MM.1S (cell line): ENCODE measurements around the gene SGMS1.

Source experiments
- CTCF ChIP-seq: fragments of 300-600 bp; sonication (generic); IDR thresholded peaks from 2 replicates; pipeline ENCODE4 v1.5.1; 2016; ENCODE audit warnings: antibody characterized with exemption, low read length, mixed read lengths
- EZH2 ChIP-seq: fragments of 300-600 bp; sonication (generic); optimal IDR thresholded peaks from 2 replicates; pipeline ENCODE3; 2017; ENCODE audit warnings: low read depth, mild to moderate bottlenecking, antibody characterized with exemption, low read length, mixed read lengths
- EZH2phosphoT487 ChIP-seq: fragments of 300-600 bp; sonication (generic); IDR thresholded peaks from 2 replicates; pipeline ENCODE4 v1.6.1; 2018; ENCODE audit warnings: antibody characterized with exemption, low read length

GRCh38 chr10:50538555-50539398 lies 85.0 kb downstream of the SGMS1 start:
- TF ChIP-seq CTCF (no peak), EZH2 (no peak), EZH2phosphoT487 (no peak)
